Activated naive CD8-positive, alpha-beta T cell (primary cell): ENCODE results near the gene GTF2F1.
"Not testable (repeated sequence)": the region's sequence is repeated elsewhere in the genome, so short reads cannot be mapped to it uniquely, and the experiment has no call there.

Experiments used
- H3K27ac Mint-ChIP-seq: one replicate; pipeline ENCODE4 v1.8.0; 2021; ENCODE audit warnings: mixed read lengths
- H3K27me3 Mint-ChIP-seq: one replicate; pipeline ENCODE4 v1.8.0; 2021; ENCODE audit warnings: mixed read lengths
- H3K36me3 Mint-ChIP-seq: one replicate; pipeline ENCODE4 v1.8.0; 2021; ENCODE audit warnings: mixed read lengths
- H3K4me1 Mint-ChIP-seq: one replicate; pipeline ENCODE4 v1.8.0; 2021; ENCODE audit warnings: low read depth, mixed read lengths
- H3K4me3 Mint-ChIP-seq: one replicate; pipeline ENCODE4 v1.8.0; 2021; ENCODE audit warnings: mild to moderate bottlenecking, mixed read lengths
- H3K9me3 Mint-ChIP-seq: one replicate; pipeline ENCODE4 v1.8.0; 2021; ENCODE audit warnings: low read depth, mixed read lengths

The GTF2F1 gene

DNA sequence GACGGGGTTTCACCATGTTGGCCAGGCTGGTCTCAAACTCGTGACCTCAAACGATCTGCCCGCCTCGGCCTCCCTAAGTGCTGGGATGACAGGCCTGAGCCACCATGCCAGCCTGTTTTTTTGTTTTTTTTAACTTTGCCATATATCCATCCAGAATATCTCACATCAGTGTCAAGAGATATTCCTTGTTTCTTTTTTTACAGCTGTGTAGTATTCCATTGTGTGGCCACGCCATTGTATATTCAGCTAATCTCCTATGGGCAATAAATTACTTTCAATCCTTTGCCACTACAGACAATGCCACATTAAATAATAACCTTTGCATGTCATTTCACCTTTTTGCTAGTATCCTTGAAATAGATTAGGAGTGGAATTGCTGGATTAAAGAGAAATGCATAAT, 16.4 kb upstream of the GTF2F1 start:
- H3K27ac Mint-ChIP-seq = no peak overlapping the region
- no peaks in the 10 kb centered on the region for H3K4me1 Mint-ChIP-seq
- no peaks in the 10 kb centered on the region for H3K36me3 Mint-ChIP-seq
- H3K4me3 Mint-ChIP-seq = no peak overlapping the region
- H3K27me3 Mint-ChIP-seq = no peaks in the 10 kb centered on the region
- no peaks in the 10 kb centered on the region for H3K9me3 Mint-ChIP-seq

DNA sequence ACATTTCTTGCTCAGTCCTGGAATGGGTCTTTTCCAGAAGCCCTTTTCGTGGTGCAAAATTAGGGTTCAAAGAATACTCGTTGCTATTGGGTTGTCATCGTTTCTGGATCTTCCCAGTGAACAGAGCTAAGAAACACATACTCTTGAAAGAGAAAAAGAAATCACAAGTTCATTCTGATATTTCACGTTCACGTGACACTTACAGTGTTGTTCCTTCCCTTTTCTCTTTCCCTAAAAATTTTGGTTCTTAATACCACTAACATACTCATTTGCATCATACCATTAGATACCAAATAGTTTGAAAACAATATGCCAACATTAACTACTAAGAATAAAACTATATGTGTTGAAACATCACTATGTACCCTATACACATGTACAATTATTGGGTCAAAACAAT, 13.4 kb upstream of the GTF2F1 start:
- Mint-ChIP-seq H3K36me3 (no peaks in the 10 kb centered on the region), H3K4me3 (no peak overlapping the region), H3K9me3 (no peaks in the 10 kb centered on the region), H3K27ac (no peak overlapping the region), H3K4me1 (no peaks in the 10 kb centered on the region), H3K27me3 (no peaks in the 10 kb centered on the region)

DNA sequence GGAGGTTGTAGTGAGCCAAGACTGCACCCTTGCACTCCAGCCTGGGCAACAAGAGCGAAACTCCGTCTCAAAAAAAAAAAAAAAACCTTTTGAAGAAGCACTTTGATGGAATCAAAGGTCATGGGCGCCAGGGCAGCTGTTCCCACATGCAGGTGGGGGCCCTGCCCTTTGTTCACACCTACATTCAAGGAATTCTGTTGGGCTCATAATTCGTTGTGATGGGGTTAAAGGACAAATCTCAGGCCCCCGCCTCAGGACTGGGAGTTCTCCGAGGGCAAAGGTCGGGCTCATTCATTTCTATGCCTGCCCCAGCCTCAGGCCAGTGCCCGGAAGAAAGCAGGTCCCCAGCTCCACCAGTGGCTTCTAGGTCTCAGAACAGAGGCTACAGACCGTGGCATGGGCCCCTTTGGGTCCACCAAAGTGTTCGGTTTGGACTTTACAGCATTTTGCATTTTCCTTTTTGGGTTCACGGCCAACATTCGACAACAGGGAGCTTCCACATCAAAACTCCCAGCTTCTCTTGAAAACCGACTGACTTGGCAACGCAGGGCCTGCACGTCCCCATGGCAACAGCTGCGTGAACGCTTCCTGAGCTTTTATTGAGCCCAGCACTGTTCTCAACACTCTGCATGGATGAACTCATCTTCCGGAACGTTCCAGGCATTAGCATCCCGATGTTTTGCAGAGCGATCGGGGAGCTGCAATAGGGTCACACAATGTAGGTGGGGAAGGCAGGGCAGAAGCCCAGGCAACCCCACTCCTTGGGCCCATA, 10.1 kb upstream of the GTF2F1 start:
- no peak overlapping the region for H3K27ac Mint-ChIP-seq
- no peaks in the 10 kb centered on the region for H3K27me3 Mint-ChIP-seq
- H3K36me3 Mint-ChIP-seq = no peaks in the 10 kb centered on the region
- no peak overlapping the region for H3K4me3 Mint-ChIP-seq
- H3K9me3 Mint-ChIP-seq = no peaks in the 10 kb centered on the region
- H3K4me1 Mint-ChIP-seq = no peaks in the 10 kb centered on the region

DNA sequence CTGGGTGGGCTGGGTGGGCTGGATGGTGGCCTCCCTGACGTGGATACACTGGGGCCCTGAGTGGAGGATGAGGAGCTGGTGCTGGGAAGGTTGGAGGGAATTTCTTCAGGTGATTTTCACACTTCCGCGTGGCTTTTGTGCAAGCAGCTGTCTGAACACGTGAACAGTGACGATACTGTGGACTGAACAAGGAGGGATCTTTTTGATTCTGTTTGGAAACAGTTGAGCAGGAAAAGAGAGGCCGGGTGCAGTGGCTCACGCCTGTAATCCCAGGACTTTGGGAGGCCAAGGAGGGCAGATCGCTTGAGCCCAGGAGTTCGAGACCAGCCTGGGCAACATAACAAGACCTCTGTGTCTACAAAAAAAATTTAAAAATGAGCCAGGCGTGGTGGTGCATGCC, 9.1 kb upstream of the GTF2F1 start:
- H3K9me3 Mint-ChIP-seq = no peaks in the 10 kb centered on the region
- no peaks in the 10 kb centered on the region for H3K4me1 Mint-ChIP-seq
- H3K4me3 Mint-ChIP-seq = no peak overlapping the region
- no peaks in the 10 kb centered on the region for H3K27me3 Mint-ChIP-seq
- H3K36me3 Mint-ChIP-seq = no peaks in the 10 kb centered on the region
- H3K27ac Mint-ChIP-seq = no peak overlapping the region

DNA sequence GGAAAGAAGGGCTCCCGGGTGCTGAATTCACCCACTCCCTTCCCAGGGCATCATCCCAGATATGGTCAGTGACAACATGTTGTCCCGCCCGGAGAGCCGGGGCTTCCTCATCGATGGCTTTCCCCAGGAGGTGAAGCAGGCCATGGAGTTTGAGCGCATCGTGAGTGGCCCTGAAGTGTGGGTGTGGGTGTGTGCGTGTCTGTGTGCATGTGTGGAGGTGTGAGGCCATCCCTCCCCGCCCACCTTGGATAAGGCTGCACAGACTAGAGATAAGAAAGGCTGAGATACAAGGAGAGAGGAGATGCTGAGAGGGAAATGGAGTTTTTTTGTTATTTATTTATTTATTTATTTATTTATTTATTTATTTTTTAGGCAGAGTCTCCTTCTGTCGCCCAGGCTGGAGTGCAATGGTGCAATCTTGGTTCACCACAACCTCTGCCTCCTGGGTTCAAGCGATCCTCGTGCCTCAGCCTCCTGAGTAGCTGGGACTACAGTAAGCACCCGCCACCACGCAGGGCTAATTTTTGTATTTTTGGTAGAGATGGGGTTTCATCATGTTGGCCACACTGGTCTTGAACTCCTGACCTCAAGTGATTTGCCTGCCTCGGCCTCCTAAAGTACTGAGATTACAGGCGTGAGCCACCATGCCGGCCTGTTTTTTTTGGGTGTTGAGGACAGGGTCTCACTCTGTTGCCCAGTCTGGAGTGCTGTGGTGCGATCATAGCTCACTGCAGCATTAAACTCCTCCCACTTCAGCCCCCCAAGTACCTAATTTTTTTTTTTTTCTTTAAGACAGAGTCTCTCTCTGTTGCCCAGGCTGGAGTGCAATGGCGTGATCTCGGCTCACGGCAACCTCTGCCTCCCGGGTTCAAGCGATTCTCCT, 7.3 kb upstream of the GTF2F1 start:
- H3K36me3 Mint-ChIP-seq, H3K4me1 Mint-ChIP-seq, H3K27ac Mint-ChIP-seq, H3K4me3 Mint-ChIP-seq, H3K9me3 Mint-ChIP-seq, H3K27me3 Mint-ChIP-seq: not testable (repeated sequence)

DNA sequence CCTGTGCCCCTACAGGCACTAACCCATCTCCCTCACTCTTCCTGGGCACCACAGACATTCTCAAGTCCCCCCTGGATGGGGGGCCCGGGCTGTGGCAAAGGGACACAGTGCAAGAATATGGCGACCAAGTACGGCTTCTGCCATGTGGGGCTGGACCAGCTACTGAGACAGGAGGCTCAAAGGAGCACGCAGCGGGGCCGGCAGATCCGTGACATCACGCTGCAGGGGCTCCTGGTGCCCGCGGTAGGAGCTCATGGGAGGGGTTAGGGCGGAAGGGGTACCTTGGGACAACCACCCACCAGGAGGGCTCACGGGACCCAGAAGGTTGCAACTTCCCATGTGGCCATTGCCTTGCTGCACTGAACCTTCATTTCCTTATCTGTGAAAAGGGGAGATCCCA, 3.3 kb upstream of the GTF2F1 start:
- Mint-ChIP-seq H3K9me3 (no peaks in the 10 kb centered on the region), H3K27ac (no peak overlapping the region), H3K27me3 (no peaks in the 10 kb centered on the region), H3K4me1 (peaks cover 17% of the 10 kb centered on the region), H3K36me3 (peaks cover 2% of the 10 kb centered on the region), H3K4me3 (no peak overlapping the region)

DNA sequence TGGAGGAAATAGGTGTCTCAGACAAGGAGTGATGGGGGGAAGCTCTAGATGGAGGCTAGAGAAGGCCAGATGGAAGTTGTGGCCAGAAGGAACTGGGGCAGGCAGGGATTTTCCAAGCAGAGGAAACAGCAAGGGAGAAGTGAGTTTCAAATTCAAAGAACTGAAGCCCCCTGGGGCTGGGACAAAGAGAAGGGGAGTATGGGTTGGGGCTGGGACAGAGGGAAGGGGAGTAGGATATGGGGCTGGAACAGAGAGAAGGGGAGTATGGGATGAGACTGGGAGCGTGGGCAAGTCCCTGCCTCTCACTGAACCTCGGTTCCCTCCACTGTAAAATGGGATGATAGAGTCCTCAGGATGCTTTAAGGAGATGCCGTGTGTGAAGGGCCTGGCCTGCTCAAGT, 1.9 kb upstream of the GTF2F1 start:
- peaks cover 20% of the 10 kb centered on the region for H3K4me1 Mint-ChIP-seq
- peak overlapping the region; percentile 44 for H3K4me3 Mint-ChIP-seq
- H3K9me3 Mint-ChIP-seq = no peaks in the 10 kb centered on the region
- peaks cover 5% of the 10 kb centered on the region for H3K36me3 Mint-ChIP-seq
- no peaks in the 10 kb centered on the region for H3K27me3 Mint-ChIP-seq
- H3K27ac Mint-ChIP-seq = peak overlapping the region; percentile 72

DNA sequence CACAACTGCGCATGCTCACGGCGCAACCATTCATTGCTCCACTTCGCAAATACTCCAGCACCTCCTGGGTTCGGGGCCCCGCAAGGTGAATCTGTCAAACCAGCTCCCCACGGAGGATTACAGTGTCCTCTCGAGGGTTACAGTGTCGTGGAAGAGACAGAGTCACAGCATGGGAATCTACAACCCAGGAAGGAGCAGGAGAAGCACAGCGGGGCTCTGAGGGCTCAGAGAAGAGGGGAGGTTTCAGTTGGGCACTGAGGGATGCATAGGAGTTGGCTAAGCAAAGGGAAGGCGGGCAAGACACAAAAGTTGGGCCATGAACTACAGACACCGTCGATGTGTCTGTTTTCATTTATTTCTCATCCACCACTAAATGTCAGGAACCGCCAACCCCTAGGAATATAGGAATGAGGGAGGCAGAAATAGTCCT, 1.0 kb upstream of the GTF2F1 start:
- Mint-ChIP-seq H3K27ac (peak overlapping the region; percentile 93), H3K36me3 (peaks cover 5% of the 10 kb centered on the region), H3K9me3 (no peaks in the 10 kb centered on the region), H3K27me3 (no peaks in the 10 kb centered on the region), H3K4me1 (peaks cover 20% of the 10 kb centered on the region), H3K4me3 (peak overlapping the region; percentile 95)

DNA sequence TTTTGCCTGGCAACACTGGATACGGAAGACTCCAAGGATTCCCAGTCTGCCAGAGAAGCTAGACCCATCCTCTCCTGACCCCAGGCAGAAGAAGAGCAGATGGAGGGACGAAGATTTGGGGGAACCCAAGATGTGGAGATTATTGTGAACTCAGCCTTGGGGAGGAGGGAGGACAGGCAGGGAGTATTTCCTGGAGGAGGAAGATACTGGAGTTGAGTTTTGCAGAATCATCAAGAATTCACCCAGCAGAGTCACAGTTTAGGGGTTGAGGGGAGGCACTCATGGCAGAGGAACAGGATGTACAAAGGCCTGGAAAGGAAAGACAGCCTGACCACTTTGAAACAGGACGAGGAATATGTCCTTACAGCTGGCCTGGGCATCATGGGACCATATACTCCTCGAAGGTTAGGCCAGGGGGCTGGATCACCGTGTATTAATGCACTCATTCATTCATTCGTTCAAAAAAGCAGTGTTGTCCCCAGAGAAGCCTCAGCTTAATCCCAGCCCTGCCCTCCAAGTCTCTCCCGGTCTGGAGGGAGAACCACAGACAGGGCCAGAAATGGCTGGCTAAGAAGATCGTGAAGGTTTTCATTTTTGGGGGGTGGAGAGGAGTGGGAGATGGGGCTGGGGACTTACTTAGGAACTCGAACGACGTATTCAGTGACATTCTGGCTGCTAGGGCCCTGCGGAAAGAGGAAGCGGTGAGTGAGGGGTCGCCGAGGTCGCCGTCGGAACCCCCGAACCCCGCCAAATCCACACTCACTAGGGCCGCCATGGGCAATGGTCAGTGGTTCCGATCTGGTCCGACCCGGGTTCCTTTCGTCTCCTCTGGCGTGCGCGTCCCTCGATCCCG, 517 bp downstream of the GTF2F1 start:
- Mint-ChIP-seq H3K27me3 (no peaks in the 10 kb centered on the region), H3K9me3 (no peaks in the 10 kb centered on the region), H3K4me3 (peak overlapping the region; percentile 95), H3K4me1 (peaks cover 20% of the 10 kb centered on the region), H3K36me3 (peaks cover 5% of the 10 kb centered on the region), H3K27ac (peak overlapping the region; percentile 93)

DNA sequence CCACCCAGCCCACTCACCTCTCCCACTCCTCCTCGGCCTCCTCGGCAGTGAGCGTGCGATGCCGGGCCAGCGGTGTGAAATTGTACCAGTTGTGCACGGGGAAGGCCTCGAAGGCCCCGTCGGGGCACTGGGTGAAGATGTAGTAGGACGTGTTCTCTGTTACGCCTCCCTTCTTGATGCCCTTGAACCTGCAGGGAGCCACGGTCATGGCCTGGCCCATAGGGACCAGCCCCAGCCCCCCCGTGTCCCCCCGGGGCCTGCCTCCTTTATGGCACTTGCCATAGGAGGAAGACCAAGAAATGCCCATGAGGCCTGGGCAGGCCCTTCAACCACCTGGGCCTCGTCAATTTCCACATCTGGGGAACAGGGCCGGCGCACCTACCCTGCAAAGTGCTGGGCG, 5.6 kb downstream of the GTF2F1 start:
- Mint-ChIP-seq H3K9me3 (no peaks in the 10 kb centered on the region), H3K4me1 (peaks cover 12% of the 10 kb centered on the region), H3K27ac (no peak overlapping the region), H3K36me3 (peaks cover 10% of the 10 kb centered on the region), H3K27me3 (no peaks in the 10 kb centered on the region), H3K4me3 (no peak overlapping the region)

DNA sequence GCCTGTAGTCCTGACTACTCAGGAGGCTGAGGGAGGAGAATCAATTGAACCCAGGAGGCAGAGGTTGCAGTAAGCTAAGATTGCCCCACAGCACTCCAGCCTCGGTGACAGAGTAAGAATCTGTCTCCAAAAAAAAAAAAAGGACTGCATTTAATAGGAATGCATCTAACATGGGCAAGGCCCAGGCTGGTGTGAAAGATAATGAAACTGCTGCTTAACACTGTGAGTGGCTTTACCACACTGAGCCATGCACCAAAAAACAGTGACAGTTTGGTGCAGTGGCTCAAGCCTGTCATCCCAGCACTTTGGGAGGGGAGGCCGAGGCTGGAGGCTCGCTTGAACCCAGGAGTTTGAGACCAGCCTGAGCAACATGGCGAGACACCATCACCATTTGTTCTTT, 8.6 kb downstream of the GTF2F1 start:
- Mint-ChIP-seq H3K4me3 (no peak overlapping the region), H3K27me3 (no peaks in the 10 kb centered on the region), H3K4me1 (no peaks in the 10 kb centered on the region), H3K36me3 (peaks cover 7% of the 10 kb centered on the region), H3K27ac (no peak overlapping the region), H3K9me3 (no peaks in the 10 kb centered on the region)

DNA sequence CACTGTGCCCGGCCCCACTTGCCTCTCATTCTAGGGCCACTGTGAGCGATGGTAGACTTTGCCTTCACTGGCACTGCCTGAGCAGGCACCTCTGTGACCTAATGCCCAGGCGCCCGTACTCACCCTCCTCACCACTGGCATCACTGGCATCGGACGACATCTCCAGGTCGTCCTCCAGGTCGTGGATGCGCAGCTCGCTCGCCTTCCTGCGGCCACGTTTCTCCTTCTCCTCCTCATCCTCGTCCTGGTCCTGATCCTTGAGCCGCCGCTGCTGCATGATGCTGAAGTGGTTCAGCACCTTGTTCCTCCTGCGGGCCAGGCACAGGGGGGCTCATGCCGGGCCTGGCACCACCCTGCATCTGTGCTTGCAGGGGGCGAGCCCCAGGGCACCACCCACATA, 9.8 kb downstream of the GTF2F1 start:
- H3K27ac Mint-ChIP-seq = no peak overlapping the region
- peaks cover 7% of the 10 kb centered on the region for H3K36me3 Mint-ChIP-seq
- no peaks in the 10 kb centered on the region for H3K27me3 Mint-ChIP-seq
- no peak overlapping the region for H3K4me3 Mint-ChIP-seq
- no peaks in the 10 kb centered on the region for H3K4me1 Mint-ChIP-seq
- H3K9me3 Mint-ChIP-seq = no peaks in the 10 kb centered on the region

DNA sequence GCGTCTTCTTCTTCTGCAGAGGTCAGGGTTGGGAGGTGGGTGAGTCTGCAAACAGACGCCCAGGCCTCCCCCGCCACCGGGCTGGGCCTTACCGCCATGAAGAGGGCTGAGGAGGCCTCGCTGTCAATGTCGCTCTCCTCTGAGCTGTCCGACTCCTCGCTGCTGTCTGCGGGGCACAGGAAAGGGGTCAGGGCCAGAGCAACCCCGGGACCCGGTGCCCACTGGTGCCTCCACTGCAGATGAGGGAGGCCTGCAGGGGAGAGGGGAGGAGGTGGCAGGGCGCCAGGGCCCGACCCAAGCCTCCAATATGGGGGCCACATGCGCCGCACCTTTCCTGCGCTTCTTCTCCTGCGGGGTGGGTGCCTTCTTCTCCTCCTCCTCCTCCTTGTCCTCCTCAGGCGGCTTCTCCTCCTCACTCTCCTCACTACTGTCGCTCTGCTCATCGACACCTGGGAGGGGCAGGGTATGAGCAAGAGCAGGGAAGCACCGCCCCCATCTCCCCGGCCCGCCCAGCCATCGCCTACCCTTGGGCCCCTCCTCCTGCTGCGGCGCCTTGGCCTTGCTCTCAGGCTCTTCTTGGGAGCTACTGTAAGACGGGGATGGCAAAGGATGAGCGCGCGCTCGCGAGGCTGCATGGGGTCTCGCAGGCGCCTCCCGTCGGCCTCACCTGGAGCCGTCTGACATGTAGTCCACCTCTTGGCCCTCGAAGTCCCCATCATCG, 11.8 kb downstream of the GTF2F1 start:
- Mint-ChIP-seq H3K4me1 (no peaks in the 10 kb centered on the region), H3K9me3 (no peaks in the 10 kb centered on the region), H3K27me3 (no peaks in the 10 kb centered on the region), H3K36me3 (peaks cover 7% of the 10 kb centered on the region), H3K27ac (no peak overlapping the region), H3K4me3 (no peak overlapping the region)

DNA sequence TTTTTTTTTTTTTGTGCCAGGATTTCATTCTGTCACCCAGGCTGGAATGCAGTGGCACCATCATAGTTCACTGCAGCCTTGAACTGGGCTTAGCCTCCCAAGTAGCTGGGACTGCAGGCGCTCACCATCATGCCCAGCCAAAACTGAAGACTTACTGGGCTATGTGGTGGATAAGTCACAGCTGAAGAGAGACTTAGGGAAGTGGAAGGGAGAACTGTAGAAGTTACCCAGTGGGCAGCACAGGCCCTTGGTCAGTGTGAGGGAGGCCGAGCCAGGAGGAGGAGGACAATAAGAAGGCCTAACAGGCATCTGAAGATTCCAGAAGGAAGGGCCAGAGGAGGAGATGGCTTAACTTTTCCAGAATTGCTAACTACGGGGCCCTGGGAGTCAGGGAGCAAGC, 13.2 kb downstream of the GTF2F1 start:
- Mint-ChIP-seq H3K36me3 (peaks cover 7% of the 10 kb centered on the region), H3K27me3 (no peaks in the 10 kb centered on the region), H3K4me3 (no peak overlapping the region), H3K9me3 (no peaks in the 10 kb centered on the region), H3K27ac (no peak overlapping the region), H3K4me1 (no peaks in the 10 kb centered on the region)
